Testis (tissue), 2 donors: ENCODE measurements around the gene BARHL1.

ENCODE experiments used
- POLR2A ChIP-seq: fragments of 450-650 bp; IDR thresholded peaks from one replicate; pipeline ENCODE4 v1.6.1; 2017; ENCODE audit warnings: antibody characterized with exemption, mild to moderate bottlenecking, moderate library complexity
- TF ChIP-seq, protein P1 (sequence below), 3 experiments: fragments of 450-650 bp in 2 of 3; fragments of 200-600 bp in 1 of 3; sonication (generic) in 1 of 3; IDR thresholded peaks; one replicate each; pipeline ENCODE4 v1.5.1; 2016 to 2019; ENCODE audit warnings: antibody characterized with exemption in 3 of 3, mild to moderate bottlenecking in 2 of 3, moderate library complexity in 1 of 3

DNA sequence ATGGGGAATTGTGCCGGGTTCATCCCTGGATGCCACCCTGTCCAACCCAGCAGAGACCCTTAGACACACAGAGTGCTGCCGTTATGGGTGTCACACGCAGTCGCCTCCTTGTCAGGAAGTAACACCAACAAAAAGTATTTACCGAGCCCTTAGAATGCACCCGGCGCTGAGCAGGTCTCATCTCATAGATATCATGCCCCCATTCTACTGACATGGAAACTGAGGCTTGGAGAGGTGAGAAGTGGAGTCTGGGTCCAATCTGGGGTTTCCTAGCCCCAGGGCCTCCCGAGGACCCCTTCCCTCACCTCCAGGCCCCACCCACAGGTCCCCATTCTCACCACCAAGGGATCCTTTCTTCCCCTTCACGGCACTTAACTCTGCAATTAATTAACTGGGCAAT lies 36.8 kb upstream of the BARHL1 start:
- TF ChIP-seq, protein P1, sequence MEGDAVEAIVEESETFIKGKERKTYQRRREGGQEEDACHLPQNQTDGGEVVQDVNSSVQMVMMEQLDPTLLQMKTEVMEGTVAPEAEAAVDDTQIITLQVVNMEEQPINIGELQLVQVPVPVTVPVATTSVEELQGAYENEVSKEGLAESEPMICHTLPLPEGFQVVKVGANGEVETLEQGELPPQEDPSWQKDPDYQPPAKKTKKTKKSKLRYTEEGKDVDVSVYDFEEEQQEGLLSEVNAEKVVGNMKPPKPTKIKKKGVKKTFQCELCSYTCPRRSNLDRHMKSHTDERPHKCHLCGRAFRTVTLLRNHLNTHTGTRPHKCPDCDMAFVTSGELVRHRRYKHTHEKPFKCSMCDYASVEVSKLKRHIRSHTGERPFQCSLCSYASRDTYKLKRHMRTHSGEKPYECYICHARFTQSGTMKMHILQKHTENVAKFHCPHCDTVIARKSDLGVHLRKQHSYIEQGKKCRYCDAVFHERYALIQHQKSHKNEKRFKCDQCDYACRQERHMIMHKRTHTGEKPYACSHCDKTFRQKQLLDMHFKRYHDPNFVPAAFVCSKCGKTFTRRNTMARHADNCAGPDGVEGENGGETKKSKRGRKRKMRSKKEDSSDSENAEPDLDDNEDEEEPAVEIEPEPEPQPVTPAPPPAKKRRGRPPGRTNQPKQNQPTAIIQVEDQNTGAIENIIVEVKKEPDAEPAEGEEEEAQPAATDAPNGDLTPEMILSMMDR (IDR thresholded peaks at IDR 0.05), result no peak
- TF ChIP-seq POLR2A, result no peak
